Measurements from ENCODE around the gene TKTL1. TPM values are rescaled to one million over a fixed set of nuclear protein-coding genes. Genes with fewer than 3 reads are reported as not detected.
"Not testable (repeated sequence)": the region's sequence is repeated elsewhere in the genome, so short reads cannot be mapped to it uniquely, and the experiment has no call there.

TKTL1 gene
- polyA plus RNA-seq (2013, experiment 1 of 2) = 0.65 TPM
- 0.57 TPM for polyA plus RNA-seq (2013, experiment 2 of 2)

- Histone ChIP-seq H3K27me3 (ENCODE audit: insufficient read depth, low read length) (no peaks in the 10 kb centered on the region), H3K27ac (ENCODE audit: low read depth, low read length) (no peak within 1 kb of the TSS), H3K9ac (ENCODE audit: low read depth, low read length) (no peak within 1 kb of the TSS), H3K36me3 (ENCODE audit: insufficient read depth, low read length) (no peaks in the 10 kb centered on the region), H3K4me3 (ENCODE audit: low read length) (no peak within 1 kb of the TSS), H3K9me3 (ENCODE audit: insufficient read depth, low read depth, low read length) (no peaks in the 10 kb centered on the region), H3K4me1 (ENCODE audit: insufficient read depth, low read length) (no peaks in the 10 kb centered on the region)
- 96% methylated on average over 37 of the region's 37 CpGs for WGBS
These were observed at the start of gene TKTL1 for GRCh38 chrX:154295664-154296310. TSS of gene TKTL1 (plus strand) at chrX:154295795. CDS start at chrX:154295860, 65 bp downstream.

GRCh38 chrX:154247377-154248045 lies 48.1 kb upstream of the TKTL1 start:
- H3K27me3 ChIP-seq (ENCODE audit: insufficient read depth, low read length); H3K9me3 ChIP-seq (ENCODE audit: insufficient read depth, low read depth, low read length); H3K4me3 ChIP-seq (ENCODE audit: low read length); H3K36me3 ChIP-seq (ENCODE audit: insufficient read depth, low read length); H3K4me1 ChIP-seq (ENCODE audit: insufficient read depth, low read length); H3K9ac ChIP-seq (ENCODE audit: low read depth, low read length); H3K27ac ChIP-seq (ENCODE audit: low read depth, low read length): not testable (repeated sequence)
- no CpG with 5 or more reads among the region's 17 CpGs for WGBS

GRCh38 chrX:154248076-154248475 lies 47.5 kb upstream of the TKTL1 start:
- not testable (repeated sequence) for H3K4me1 ChIP-seq (ENCODE audit: insufficient read depth, low read length); H3K36me3 ChIP-seq (ENCODE audit: insufficient read depth, low read length); H3K9ac ChIP-seq (ENCODE audit: low read depth, low read length); H3K27me3 ChIP-seq (ENCODE audit: insufficient read depth, low read length); H3K27ac ChIP-seq (ENCODE audit: low read depth, low read length); H3K9me3 ChIP-seq (ENCODE audit: insufficient read depth, low read depth, low read length); H3K4me3 ChIP-seq (ENCODE audit: low read length)
- no CpG with 5 or more reads among the region's 10 CpGs for WGBS

DNA sequence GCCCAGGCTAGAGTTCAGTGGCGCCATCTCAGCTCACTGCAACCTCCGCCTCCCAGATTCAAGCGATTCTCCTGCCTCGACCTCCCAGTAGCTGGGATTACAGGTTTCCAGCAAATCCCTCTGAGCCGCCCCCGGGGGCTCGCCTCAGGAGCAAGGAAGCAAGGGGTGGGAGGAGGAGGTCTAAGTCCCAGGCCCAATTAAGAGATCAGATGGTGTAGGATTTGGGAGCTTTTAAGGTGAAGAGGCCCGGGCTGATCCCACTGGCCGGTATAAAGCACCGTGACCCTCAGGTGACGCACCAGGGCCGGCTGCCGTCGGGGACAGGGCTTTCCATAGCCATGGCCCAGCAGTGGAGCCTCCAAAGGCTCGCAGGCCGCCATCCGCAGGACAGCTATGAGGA lies 38.3 kb upstream of the TKTL1 start, which contains the start of gene OPN1MW3:
TSS of gene OPN1MW3 (plus strand) at position 301 of the 400 bp plus-strand sequence. CDS start at position 339, 38 bp downstream.
- H3K9ac ChIP-seq (ENCODE audit: low read depth, low read length); H3K9me3 ChIP-seq (ENCODE audit: insufficient read depth, low read depth, low read length); H3K27me3 ChIP-seq (ENCODE audit: insufficient read depth, low read length); H3K4me1 ChIP-seq (ENCODE audit: insufficient read depth, low read length); H3K4me3 ChIP-seq (ENCODE audit: low read length); H3K36me3 ChIP-seq (ENCODE audit: insufficient read depth, low read length); H3K27ac ChIP-seq (ENCODE audit: low read depth, low read length): not testable (repeated sequence)
- WGBS = no CpG with 5 or more reads among the region's 17 CpGs

DNA sequence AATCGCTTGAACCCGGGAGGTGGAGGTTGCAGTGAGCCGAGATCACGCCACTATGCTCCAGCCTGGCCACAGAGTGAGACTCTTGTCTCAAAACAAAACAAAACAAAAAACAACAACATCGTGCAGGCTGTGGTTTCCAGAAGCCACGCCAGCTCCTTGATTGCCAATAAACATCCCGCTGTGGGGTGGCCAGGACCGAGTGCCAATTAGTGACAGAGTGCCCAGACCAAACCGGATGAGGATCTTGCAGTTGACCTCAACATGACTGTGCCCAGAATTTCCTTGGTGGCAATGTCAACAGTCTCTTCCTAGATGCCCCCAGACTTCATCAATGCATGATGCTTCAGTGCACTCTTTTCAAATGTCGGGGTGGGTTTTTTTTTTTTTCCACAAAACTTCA lies 36.9 kb upstream of the TKTL1 start:
- H3K27ac ChIP-seq (ENCODE audit: low read depth, low read length); H3K4me1 ChIP-seq (ENCODE audit: insufficient read depth, low read length); H3K4me3 ChIP-seq (ENCODE audit: low read length); H3K27me3 ChIP-seq (ENCODE audit: insufficient read depth, low read length); H3K9ac ChIP-seq (ENCODE audit: low read depth, low read length); H3K36me3 ChIP-seq (ENCODE audit: insufficient read depth, low read length); H3K9me3 ChIP-seq (ENCODE audit: insufficient read depth, low read depth, low read length): not testable (repeated sequence)
- WGBS = no CpG with 5 or more reads among the region's 10 CpGs

GRCh38 chrX:154263072-154263471 lies 32.5 kb upstream of the TKTL1 start:
- WGBS = no CpG with 5 or more reads among the region's 6 CpGs
- not testable (repeated sequence) for H3K9me3 ChIP-seq (ENCODE audit: insufficient read depth, low read depth, low read length); H3K27me3 ChIP-seq (ENCODE audit: insufficient read depth, low read length); H3K27ac ChIP-seq (ENCODE audit: low read depth, low read length); H3K36me3 ChIP-seq (ENCODE audit: insufficient read depth, low read length); H3K9ac ChIP-seq (ENCODE audit: low read depth, low read length); H3K4me1 ChIP-seq (ENCODE audit: insufficient read depth, low read length); H3K4me3 ChIP-seq (ENCODE audit: low read length)

- not testable (repeated sequence) for H3K36me3 ChIP-seq (ENCODE audit: insufficient read depth, low read length); H3K4me1 ChIP-seq (ENCODE audit: insufficient read depth, low read length); H3K27me3 ChIP-seq (ENCODE audit: insufficient read depth, low read length); H3K4me3 ChIP-seq (ENCODE audit: low read length); H3K9ac ChIP-seq (ENCODE audit: low read depth, low read length); H3K27ac ChIP-seq (ENCODE audit: low read depth, low read length); H3K9me3 ChIP-seq (ENCODE audit: insufficient read depth, low read depth, low read length)
- WGBS = no CpG with 5 or more reads among the region's 3 CpGs
These were observed 26.4 kb upstream of the TKTL1 start for GRCh38 chrX:154269245-154269644.

- not testable (repeated sequence) for H3K9me3 ChIP-seq (ENCODE audit: insufficient read depth, low read depth, low read length); H3K9ac ChIP-seq (ENCODE audit: low read depth, low read length); H3K27me3 ChIP-seq (ENCODE audit: insufficient read depth, low read length); H3K4me3 ChIP-seq (ENCODE audit: low read length); H3K4me1 ChIP-seq (ENCODE audit: insufficient read depth, low read length); H3K27ac ChIP-seq (ENCODE audit: low read depth, low read length); H3K36me3 ChIP-seq (ENCODE audit: insufficient read depth, low read length)
- no CpG with 5 or more reads among the region's 23 CpGs for WGBS
These were observed 10.9 kb upstream of the TKTL1 start for GRCh38 chrX:154284489-154285338.

DNA sequence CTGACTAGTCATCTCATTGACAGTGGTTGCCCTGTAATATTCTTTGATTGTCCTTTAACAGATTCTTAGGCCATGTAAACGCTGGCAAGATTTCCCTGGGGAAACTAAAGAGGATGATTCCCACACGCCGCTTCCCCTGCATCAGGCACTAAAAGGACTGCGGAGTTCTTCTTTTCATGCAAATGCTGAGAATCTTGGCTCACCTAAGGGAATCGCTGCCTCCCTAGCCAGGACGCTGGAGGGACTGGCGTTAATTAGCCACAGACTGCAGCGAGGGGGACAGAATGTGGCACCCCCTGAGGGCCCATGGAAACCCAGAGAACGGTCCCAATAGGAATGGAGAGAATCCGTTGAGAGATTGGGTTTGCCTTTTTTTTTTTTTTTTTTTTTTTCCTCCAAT lies 9.2 kb upstream of the TKTL1 start:
- not testable (repeated sequence) for H3K9me3 ChIP-seq (ENCODE audit: insufficient read depth, low read depth, low read length); H3K9ac ChIP-seq (ENCODE audit: low read depth, low read length)
- no CpG with 5 or more reads among the region's 10 CpGs for WGBS

DNA sequence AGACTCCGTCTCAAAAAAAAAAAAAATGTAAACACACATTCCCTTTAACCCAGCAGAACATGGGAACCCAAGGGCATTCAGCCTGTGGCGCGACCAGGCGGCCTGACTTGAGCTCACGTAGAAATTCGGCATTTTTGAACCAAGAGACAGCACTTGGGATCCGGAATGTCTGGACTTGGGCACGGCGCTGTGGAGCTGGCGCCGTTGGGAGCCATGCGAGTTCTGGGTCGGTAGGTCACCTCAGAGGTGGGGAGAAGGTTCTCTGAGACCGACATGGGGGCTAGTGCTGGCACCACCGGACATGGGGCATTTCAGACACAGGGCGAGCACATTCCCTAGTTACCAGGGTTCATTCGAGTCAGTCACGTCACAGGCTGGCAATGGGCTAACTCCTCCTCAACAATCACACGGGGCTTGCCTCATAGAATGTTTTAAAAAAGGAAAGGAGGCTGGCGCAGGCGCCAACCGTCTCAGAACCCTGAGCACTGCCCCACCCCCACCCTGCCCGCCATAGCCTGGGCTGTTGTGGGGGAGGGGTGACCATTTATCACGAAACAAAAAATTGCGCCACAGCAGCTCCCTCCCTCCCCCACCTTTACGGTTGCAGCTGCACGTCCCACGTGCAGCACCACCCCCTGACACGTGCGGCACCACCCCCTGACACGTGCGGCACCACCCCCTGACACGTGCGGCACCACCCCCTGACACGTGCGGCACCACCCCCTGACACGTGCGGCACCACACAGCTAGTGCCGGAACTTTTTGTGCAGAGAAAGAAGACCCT lies 612 bp upstream of the TKTL1 start, which contains the start of gene TEX28:
TSS of gene TEX28 (minus strand) at position 334 of the 784 bp plus-strand sequence. CDS start 3,007 bp downstream, outside the sequence.
- Histone ChIP-seq H3K27me3 (ENCODE audit: insufficient read depth, low read length) (no peaks in the 10 kb centered on the region), H3K36me3 (ENCODE audit: insufficient read depth, low read length) (no peaks in the 10 kb centered on the region), H3K4me3 (ENCODE audit: low read length) (no peak within 1 kb of the TSS), H3K27ac (ENCODE audit: low read depth, low read length) (no peak within 1 kb of the TSS), H3K9me3 (ENCODE audit: insufficient read depth, low read depth, low read length) (no peaks in the 10 kb centered on the region), H3K4me1 (ENCODE audit: insufficient read depth, low read length) (no peaks in the 10 kb centered on the region), H3K9ac (ENCODE audit: low read depth, low read length) (no peak within 1 kb of the TSS)
- WGBS = 95% methylated on average over 34 of the region's 39 CpGs

More for the DNA sequence above, 9.2 kb upstream of the TKTL1 start:
- not testable (repeated sequence) for H3K36me3 ChIP-seq (ENCODE audit: insufficient read depth, low read length); H3K4me3 ChIP-seq (ENCODE audit: low read length); H3K27ac ChIP-seq (ENCODE audit: low read depth, low read length); H3K27me3 ChIP-seq (ENCODE audit: insufficient read depth, low read length); H3K4me1 ChIP-seq (ENCODE audit: insufficient read depth, low read length)
